Activated naive CD4-positive, alpha-beta T cell treated with anti-CD3 and anti-CD28 coated beads, Interleukin-2, amount 50 U/mL, for 16 hours (primary cell): ENCODE results near the gene TAS2R19.
"Not testable (repeated sequence)": the region's sequence is repeated elsewhere in the genome, so short reads cannot be mapped to it uniquely, and the experiment has no call there.

Experiments used
- DNase-seq: peaks from one replicate; pipeline ENCODE4 v3.0.0-alpha.2; 2020

Gene TAS2R19, protein sequence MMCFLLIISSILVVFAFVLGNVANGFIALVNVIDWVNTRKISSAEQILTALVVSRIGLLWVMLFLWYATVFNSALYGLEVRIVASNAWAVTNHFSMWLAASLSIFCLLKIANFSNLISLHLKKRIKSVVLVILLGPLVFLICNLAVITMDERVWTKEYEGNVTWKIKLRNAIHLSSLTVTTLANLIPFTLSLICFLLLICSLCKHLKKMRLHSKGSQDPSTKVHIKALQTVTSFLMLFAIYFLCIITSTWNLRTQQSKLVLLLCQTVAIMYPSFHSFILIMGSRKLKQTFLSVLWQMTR

DNA sequence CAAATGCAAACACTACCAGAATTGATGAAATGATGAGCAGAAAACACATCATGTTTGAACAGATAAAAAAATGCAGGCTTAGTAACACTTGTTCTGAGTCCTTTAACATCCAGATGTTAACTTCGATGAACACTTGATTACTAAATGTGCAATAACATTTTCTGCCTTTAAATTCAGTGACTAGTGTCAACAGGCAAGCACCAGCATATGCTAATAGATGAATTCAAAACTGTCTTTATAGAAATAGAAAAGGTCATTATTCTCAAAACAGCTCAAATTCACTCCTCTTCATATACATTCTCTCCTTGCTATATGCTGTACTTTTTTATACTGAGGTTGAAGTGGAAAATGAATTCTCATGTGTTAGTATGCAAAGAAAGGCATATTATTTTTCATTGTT lies at the start of gene TAS2R19:
Gene TAS2R19, minus strand, starts transcription at position 101 of the 400 bp plus-strand sequence. Its CDS starts 49 bp downstream, at position 52.
- no peak for DNase-seq

DNA sequence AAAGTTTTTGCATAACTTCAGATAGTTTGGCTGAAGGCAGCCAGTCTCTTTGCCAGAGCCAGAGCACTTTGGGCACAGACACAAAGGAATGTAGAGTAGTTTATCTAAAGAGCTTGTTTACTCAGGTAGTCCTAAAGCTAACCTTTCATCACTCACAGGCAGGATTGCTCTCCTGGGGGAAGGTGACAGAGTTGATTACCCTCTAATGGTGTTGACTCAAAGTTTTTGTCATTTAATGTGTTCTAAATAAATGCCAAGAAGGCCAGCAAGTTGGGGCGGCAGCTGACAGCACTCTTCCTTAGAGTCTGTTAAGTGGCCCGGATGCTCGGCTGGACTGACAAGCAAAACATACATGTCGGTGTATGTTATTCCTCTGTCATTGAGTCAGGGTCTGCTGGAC lies 49.0 kb upstream of the TAS2R19 start:
- DNase-seq: no peak

DNA sequence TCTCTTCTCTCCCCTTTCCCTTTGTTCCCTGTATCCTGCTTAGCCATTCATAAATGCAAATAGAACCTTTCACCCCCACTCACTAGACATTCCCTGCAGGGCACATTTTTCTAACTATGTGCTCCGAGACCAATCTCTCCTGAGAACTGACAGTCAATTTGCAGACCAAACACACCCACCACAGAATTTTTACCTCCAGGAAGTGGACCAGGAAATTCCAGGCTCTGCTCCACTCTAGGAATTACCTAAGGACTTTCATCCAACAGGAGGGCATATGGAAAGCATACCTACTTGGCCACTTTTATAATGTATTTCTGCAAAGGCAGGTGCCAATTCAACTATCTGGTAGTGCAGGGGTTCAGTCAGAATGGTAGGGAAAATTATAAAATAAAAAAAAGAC lies 48.6 kb upstream of the TAS2R19 start:
- DNase-seq: no peak

DNA sequence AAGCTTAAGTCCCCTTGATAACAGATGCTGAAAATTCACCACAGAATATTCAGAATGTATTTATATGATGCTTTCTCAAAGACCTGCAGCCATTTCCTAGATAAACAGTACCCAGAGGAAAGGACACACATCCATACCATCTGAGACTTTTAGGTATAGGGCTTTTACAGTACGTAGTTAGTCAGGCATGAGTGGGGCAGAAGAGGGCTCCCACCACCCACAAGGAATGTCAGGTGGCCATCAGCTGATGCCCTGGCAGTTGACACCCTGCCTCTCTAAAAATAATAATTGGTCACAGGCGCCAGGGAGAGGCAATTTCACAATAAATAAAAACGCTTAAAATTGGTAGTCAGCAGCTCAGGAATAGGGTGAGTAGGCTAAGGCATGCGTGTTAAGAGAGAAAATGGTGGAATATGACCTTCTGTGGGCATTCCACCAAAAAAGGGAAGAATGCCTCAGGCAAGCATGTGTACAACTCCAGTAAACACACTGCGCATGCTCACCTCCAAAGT lies 47.5 kb upstream of the TAS2R19 start:
- DNase-seq: no peak

DNA sequence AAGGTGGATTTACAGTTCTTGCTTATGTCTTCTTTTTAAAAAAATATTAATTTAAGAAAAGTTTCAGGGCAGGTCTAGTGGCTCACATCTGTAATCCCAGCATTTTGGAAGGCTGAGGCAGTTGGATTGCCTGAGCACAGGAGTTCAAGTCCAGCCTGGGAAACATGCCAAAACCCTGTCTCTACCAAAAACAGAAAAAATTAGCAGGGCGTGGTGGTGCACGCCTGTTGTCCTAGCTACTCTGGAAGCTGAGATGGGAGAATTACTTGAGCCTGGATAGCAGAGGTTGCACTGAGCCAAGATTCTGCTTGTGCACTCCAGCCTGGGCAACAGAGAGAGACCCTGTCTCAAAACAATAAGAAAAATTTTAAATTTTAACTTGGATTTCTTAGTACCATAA lies 45.1 kb upstream of the TAS2R19 start:
- DNase-seq: no peak

DNA sequence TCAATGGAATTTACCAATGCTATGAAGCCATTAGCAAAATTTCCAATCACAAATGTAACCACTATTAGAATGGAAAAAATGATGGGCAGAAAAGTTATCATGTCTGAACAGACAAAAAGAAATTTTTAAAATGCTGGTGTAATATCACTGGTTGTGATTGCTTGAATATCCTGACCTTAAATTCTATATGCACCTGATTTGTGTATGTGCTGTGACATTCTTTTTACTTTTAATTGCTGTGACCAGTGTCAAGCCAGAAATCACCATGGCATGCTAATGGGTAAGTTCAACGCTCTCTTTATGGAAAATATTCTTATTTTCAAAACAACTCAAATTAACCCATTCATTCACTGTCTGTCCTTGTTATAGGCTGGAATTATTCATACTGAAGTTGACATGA lies 39.8 kb upstream of the TAS2R19 start, which contains the start of gene TAS2R46:
Gene TAS2R46, minus strand, starts transcription at position 101 of the 400 bp plus-strand sequence. Its CDS starts 0 bp downstream, at position 101.
- not testable (repeated sequence) for DNase-seq

DNA sequence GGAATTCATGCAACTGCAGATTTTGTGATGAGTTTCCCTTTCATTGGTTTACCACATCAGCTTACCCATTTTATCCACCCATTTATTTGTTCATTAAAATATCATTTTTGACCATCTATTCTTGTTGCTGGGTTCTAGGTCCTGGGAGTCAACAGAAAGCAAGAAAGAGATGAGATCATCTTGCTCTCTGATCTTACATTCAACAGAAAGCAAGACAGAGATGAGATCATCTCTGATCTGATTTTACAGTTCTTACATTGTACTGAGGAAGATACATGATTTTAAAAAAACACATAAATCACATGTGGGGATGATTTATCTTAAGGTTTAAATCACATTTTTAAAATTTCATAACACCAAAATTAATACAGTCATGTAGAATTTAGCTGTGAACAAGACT lies 37.4 kb upstream of the TAS2R19 start:
- no peak for DNase-seq

DNA sequence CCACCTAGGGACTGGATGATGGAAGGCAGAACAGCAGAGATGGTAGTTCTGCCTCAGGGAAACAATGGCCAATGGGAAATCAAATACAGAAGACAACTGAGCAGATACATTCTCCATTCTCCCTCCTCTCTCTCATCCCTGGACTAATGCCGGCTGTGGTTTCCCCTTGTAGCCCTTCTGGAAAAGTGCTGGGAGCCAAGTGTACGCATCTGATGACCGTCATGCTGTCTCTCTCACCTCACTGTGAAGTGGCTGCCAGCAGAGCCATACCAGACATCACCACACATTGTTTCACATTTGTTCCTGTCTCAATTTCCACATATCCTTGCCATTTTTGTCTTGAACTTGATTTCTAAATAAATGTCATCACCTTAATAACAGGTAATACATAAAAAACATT lies 36.6 kb upstream of the TAS2R19 start:
- no peak for DNase-seq

DNA sequence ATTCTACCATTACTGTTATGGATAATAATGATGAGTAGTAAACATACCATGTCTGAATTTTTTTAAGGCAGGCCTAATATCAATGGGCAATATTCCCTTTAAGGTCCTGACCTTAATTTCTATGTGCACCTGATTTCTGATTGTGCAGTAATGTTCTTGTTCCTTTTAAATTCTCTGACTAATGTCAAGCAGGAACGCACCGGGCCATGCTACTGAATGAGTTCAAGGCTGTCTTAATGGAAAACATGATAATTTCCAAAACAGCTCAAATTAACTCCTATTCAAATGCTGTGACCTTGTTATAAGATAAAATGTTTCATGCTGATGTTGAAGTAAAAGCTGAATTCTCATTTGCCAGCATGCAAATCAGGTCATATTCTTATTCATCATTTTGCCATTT lies 32.9 kb upstream of the TAS2R19 start:
- DNase-seq: no peak

DNA sequence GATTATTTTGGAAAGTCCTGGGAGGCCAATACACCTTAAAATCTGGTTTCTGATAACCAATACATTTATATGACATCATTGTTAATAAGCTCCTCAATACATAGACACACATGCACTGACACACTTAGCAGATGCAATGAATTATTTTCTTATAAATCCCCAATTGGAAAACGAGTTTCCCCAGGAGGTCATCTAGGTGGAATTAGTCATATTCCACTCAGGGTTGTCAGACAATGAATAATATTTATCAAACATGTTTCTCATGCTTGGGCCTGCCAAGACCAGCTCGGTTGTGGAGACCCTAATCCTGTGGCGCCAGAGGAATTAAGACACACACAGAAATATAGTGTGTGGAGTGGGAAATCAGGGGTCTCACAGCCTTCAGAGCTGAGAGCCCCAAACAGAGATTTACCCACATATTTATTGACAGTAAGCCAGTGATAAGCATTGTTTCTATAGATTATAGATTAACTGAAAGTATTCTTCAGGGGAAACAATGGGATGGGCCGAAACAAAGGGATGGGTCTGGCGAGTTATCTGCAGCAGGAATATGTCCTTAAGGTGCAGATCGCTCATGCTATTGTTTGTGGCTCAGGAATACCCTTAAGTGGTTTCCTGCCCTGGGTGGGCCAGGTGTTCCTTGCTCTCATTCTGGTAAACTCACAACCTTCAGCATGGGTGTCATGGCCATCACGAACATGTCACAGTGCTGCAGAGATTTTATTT lies 27.5 kb upstream of the TAS2R19 start:
- DNase-seq: not testable (repeated sequence)

DNA sequence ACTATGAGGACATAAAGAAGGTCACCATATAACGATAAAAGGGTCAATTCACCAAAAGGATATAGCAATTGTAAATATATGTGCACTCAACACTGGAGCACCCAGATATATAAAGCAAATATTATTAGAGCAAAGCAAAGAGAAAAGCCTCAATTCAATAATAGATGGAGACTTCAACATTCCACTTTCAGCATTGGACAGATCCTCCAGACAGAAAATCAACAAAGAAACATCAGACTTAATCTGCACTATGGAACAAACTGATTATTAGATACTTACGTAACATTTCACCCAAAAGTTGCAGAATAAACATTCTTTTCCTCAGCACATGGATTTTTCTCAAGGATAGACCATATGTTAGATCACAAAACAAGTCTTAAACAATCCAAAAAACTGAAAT lies 18.9 kb upstream of the TAS2R19 start:
- DNase-seq: not testable (repeated sequence)

DNA sequence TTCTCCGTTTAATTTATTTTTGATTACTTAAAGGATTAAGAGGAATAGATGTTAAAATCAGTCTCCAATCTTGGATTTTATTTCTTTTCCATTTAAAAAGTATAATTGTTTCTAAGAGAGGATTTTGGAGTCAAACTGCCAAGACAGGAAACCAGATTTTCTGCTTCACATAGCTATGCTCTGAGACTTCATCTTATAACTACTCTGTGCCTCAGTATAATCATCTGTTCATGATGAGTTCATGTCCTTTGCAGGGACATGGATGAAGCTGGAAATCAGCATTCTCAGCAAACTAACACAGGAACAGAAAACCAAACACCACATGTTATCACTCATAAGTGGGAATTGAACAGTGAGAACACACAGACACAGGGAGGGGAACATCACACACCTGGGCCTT lies 17.7 kb upstream of the TAS2R19 start:
- DNase-seq: no peak

DNA sequence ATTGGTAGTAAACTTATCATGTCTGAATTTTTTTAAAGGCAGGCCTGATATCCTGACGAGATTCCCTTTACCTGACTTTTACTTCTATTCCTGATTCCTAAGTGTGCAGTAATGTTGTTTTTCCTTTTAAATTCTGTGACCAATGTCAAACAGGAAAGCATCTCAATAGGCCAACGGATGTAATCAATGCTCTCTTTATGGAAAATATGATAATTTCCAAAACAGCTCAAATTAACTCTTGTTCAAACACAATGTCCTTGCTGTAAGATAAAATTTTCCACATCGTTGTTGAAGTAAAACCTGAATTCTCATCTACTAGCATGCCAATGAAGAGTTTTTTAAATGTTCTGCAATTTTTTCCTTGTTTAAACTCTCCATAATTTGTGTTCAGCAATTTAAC lies 16.8 kb upstream of the TAS2R19 start:
- DNase-seq: no peak

DNA sequence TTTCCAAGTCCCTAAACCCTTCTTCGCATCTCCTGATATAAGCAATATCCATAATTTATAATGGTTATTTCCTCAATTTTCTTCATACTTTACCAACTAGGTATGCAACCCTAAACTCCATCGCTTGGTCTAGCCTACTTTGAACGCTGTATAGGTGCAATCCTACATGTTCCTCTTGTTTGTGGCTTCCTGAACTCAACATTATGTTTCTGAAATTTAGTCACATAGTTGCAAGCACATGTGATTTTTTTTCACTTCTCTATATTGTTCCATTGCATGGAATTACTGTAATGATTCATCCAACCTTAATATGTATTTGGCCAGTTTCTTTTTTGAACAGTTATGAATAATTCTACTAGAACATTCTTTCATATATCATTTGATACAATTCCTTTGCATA lies 11.5 kb upstream of the TAS2R19 start:
- not testable (repeated sequence) for DNase-seq

DNA sequence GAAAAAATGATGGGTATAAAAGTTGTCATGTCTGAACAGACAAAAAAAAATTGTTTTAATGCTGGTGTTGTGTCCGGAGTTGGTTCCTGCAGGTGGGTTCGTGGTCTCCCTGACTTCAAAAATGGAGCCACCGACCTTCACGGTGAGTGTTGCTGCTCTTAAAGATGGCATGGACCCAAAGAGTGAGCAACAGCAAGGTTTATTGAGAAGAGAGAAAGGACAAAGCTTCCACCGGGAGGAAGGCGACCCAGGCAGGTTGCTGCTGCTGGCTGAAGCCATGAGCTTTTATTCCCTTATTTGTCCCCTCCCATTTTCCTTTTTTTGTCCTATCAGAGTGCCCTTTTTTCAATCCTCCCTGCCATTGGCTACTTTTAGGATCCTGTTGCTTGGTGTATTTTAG lies 8.9 kb upstream of the TAS2R19 start, which contains the start of gene TAS2R31:
Gene TAS2R31, minus strand, starts transcription at position 101 of the 400 bp plus-strand sequence. Its CDS starts 72 bp downstream, at position 29.
- no peak for DNase-seq

DNA sequence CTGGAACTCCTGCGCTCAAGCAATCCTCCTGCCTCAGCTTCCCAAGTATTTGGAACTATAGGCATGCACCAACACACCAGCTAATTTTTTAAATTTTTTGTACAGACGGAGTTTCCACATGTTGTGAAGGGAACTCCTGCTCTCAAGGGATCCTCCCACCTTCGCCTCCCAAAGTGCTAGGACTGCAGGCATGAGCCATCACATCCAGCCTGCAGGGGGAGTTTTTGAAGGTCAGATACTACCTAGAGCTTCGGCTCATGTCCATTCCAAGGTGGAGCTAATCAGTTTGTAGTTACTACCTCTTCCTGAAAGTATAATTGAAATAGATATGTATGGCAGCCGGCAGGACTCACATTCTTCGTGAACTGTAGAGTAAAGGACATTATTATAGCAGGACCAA lies 3.7 kb upstream of the TAS2R19 start:
- no peak for DNase-seq

DNA sequence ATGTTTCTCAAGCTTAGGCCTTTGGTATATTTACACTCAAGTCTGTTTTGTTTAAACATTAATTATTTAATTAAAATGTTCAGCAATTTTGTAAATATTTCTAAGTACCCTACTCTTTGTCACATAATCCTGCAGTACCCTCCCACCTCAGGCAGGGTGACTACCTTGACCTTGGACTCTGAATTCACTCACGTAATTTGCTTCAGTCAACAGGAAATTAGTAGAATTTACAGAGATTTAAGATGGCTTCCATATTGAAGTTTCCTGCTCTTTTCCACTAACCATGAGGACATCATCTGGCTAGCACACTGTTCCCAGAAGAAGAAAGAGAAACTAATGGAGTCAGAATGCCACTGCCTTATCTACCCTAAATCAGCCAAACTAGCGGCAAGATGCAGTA lies 967 bp upstream of the TAS2R19 start:
- DNase-seq: no peak

DNA sequence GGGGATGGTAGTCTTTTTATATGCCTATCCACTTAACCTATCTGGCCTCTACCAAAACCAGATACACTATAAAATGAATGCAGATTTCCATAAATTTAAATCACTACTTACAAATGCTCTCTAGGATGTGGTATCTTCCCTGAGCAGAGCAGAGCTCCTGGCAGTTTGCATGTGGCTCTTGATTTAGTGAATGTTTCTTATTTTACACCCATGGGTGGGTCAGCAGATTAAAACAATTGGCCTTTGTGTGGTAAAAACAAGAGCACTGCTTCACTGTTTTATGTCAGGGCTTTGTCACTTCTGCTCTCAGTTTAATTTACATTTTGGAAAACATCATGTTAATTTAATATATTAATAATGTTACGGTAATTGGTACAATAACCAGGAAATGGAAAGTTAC lies 5.5 kb downstream of the TAS2R19 start:
- DNase-seq: no peak

DNA sequence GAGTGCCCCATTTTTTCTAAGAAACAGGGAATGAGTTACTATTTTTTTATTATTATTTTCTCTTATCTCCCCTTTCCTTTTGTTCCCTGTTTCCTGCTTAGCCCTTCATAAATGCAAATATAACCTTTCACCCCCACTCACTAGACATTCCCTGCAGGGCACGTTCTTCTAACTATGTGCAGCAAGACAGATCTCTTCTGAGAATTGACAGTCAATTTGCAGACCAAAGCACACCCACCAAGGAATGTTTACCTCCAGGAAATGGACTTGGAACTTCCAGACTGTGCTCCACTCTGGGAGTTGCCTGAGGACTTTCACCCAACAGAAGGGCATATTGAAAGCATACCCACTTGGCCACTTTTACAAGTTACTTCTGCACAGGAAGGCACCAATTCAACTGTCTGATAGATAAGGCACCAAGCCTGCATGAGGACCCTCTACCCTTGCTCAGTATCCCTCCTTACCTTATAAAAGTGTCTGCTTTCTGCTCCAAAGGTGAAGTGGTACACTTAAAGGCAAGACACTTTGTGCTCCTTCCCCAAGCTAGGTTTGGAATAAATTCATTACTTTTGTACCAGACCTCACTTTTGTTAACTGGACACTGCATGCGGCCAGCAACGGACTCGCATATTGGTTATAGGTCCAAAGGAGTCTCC lies 6.5 kb downstream of the TAS2R19 start:
- DNase-seq: no peak

DNA sequence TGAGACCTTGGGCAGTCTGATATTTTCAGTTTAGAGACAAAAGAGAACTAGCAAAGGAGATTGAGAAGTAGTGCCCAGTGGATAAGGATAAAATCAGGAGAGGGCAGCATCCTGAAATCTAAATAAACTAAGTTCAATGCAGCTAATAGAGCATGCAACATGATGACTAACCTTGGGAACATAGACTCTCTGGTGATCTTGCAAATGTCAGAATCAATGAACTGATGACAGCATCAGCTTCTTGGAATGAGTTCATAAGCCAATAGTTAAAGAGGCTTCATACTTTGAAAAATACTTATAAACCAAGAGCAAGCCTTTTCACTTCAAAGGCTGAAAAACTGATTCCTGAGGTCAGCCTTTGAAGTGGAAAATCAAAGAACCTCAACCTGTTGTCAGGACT lies 8.2 kb downstream of the TAS2R19 start:
- no peak for DNase-seq

DNA sequence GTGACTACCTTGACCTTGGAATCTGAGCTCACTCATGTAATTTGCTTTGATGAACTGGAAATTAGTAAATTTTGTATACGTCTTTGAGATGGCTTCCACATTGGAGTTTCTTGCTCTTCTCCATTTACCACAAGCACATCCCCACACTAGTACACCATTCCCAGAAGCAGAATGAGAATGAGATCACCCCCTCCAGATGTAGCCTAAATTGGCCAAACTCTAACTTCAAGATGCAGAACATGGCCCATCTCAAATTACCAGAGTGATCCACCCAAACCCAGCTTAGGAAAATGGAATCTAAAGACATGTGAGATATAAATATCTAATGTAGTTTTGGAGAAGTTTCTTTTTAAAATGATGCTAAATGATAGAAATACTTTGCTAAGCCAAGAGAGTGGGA lies 14.8 kb downstream of the TAS2R19 start:
- no peak for DNase-seq

DNA sequence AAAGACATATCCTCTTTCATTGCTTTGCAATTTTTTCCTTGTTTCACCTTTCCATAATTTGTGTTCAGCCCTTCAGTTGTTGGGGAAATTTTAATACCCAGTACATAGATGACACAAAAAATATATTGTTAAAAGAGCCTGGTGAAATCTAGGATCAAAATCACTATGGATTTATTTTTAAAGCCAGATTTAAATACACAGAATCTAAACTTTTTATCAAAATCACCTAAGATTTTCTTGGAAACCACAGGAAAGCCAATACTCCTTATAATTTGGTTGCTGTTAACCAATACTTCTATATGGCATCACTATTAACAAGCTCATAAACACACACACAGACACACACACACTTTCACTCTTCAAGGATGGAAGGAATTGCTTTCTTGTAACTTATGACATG lies 24.2 kb downstream of the TAS2R19 start, which contains the start of gene TAS2R20:
Gene TAS2R20, minus strand, starts transcription at position 101 of the 400 bp plus-strand sequence. CDS start 429 bp downstream, outside the sequence.
- no peak for DNase-seq

DNA sequence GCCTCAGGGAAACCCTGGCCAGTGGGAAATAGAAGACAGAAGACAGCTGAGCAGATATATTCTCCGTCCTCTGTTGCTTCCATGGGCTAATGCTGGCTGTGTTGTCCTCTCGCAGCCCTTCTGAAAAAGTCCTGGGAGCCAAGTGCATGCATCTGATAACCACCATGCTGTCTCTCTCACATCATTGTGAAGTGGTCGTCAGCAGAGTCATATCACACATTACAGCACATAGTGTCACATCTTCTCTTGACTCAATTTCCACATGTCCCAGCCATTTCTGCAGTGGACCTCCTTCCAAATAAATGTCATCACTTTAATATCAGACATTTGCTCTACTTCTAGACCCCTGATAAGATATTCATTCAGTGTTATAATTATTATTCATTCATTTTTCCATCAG lies 28.1 kb downstream of the TAS2R19 start:
- DNase-seq: no peak
